HepG2 (cell line): Measurements from ENCODE around the gene ST6GALNAC4. TPM values are rescaled to one million over a fixed set of nuclear protein-coding genes. Genes with fewer than 3 reads are reported as not detected.

Experiments used
- ATF1 ChIP-seq: IDR thresholded peaks from 2 replicates; pipeline ENCODE4 v1.6.1; 2016; ENCODE audit warnings: mild to moderate bottlenecking, control low read depth
- ESRRA ChIP-seq: sonication (generic); formaldehyde crosslinking; IDR thresholded peaks from 2 replicates; pipeline ENCODE4 v1.5.1; 2020; ENCODE audit warnings: mild to moderate bottlenecking, low read depth, missing genetic modification reagents
- HDAC2 ChIP-seq: sonication (generic); formaldehyde crosslinking; IDR thresholded peaks from 2 replicates; pipeline ENCODE4 v1.4.0; 2020; ENCODE audit warnings: missing genetic modification reagents
- KMT2A ChIP-seq: sonication (generic); formaldehyde crosslinking; IDR thresholded peaks from 2 replicates; pipeline ENCODE4 v1.4.0; 2020; ENCODE audit warnings: missing genetic modification reagents
- MAFF ChIP-seq: IDR thresholded peaks from 2 replicates; pipeline ENCODE4 v1.6.1; 2011; ENCODE audit warnings: low read depth, low read length, improper control_type of control experiment
- NCOA5 ChIP-seq: sonication (generic); formaldehyde crosslinking; IDR thresholded peaks from 2 replicates; pipeline ENCODE4 v1.4.0; 2020; ENCODE audit warnings: missing genetic modification reagents
- NR2F2 ChIP-seq: IDR thresholded peaks from 2 replicates; pipeline ENCODE4 v1.6.1; 2012; ENCODE audit warnings: low read depth, inconsistent platforms, borderline replicate concordance
- TCF7 ChIP-seq: sonication (generic); IDR thresholded peaks from 2 replicates; pipeline ENCODE4 v1.6.1; 2016; ENCODE audit warnings: antibody characterized with exemption, low read depth
- ZNF10 ChIP-seq: sonication (generic); formaldehyde crosslinking; IDR thresholded peaks from 2 replicates; pipeline ENCODE4 v1.4.0; 2020; ENCODE audit warnings: mild to moderate bottlenecking, low read depth, missing genetic modification reagents, borderline replicate concordance
- ZNF251 ChIP-seq: sonication (generic); formaldehyde crosslinking; IDR thresholded peaks from 2 replicates; pipeline ENCODE4 v1.9.0; 2021; ENCODE audit warnings: mild to moderate bottlenecking, missing genetic modification reagents
- ZNF430 ChIP-seq: sonication (generic); formaldehyde crosslinking; IDR thresholded peaks from 2 replicates; pipeline ENCODE4 v1.9.0; 2021; ENCODE audit warnings: mild to moderate bottlenecking, missing genetic modification reagents
- ZNF484 ChIP-seq: sonication (generic); formaldehyde crosslinking; IDR thresholded peaks from 2 replicates; pipeline ENCODE4 v1.5.1; 2020; ENCODE audit warnings: mild to moderate bottlenecking, low read depth, missing genetic modification reagents, borderline replicate concordance
- ZNF605 ChIP-seq: sonication (generic); formaldehyde crosslinking; IDR thresholded peaks from 2 replicates; pipeline ENCODE4 v1.8.0; 2022; ENCODE audit warnings: mild to moderate bottlenecking, missing genetic modification reagents
- ZNF670 ChIP-seq: sonication (generic); formaldehyde crosslinking; IDR thresholded peaks from 2 replicates; pipeline ENCODE4 v1.8.0; 2022; ENCODE audit warnings: mild to moderate bottlenecking, missing genetic modification reagents, borderline replicate concordance
- ZNF792 ChIP-seq: IDR thresholded peaks from 2 replicates; pipeline ENCODE4 v1.6.1; 2016
- ZNF850 ChIP-seq: sonication (generic); formaldehyde crosslinking; conservative IDR thresholded peaks from 2 replicates; pipeline ENCODE4 v1.9.0; 2021; ENCODE audit warnings: mild to moderate bottlenecking, missing genetic modification reagents
- ZSCAN31 ChIP-seq: sonication (generic); formaldehyde crosslinking; IDR thresholded peaks from 2 replicates; pipeline ENCODE4 v1.5.0; 2020; ENCODE audit warnings: low read depth, mild to moderate bottlenecking, missing genetic modification reagents
- polyA plus RNA-seq, 8 experiments: library from polyadenylated mRNA; depleted of rRNA in 3 of 8; stranded (reverse) in 7 of 8; unstranded in 1 of 8; fragments of >200 nt; fragmentation: Illumina TruSeq in 4 of 8; extraction: Trizol in 4 of 8; gene quantifications; 2 replicates each; pipeline versions ENCODE4 v1.2.1 to v1.2.3, GENCODE V29; 2011 to 2016; ENCODE audit warnings: low read depth in 4 of 8, missing spikeins in 1 of 8, mixed read lengths in 1 of 8; ENCODE audit not compliant: insufficient read depth in 1 of 8
- total RNA-seq, 5 experiments: library from RNA; depleted of rRNA; stranded (reverse); fragments of >200 nt; fragmentation: Illumina TruSeq; extraction: Trizol; gene quantifications; 2 replicates each; pipeline ENCODE4 v1.2.3, GENCODE V29; 2016; ENCODE audit warnings: low read depth in 1 of 5
- TF ChIP-seq, protein P1 (sequence below): sonication (generic); formaldehyde crosslinking; conservative IDR thresholded peaks from 2 replicates; pipeline ENCODE4 v1.4.0; 2020; ENCODE audit warnings: missing genetic modification reagents
- TF ChIP-seq, protein P2 (sequence below): sonication (generic); formaldehyde crosslinking; IDR thresholded peaks from 2 replicates; pipeline ENCODE4 v1.4.0; 2020; ENCODE audit warnings: missing genetic modification reagents
- TF ChIP-seq, protein P3 (sequence below), 2 experiments: sonication (generic) in 1 of 2; formaldehyde crosslinking in 1 of 2; IDR thresholded peaks; 2 replicates each; pipeline versions ENCODE4 v1.6.1 to v1.9.0; 2014 to 2022; ENCODE audit warnings: antibody characterized with exemption in 1 of 2, borderline replicate concordance in 1 of 2, inconsistent platforms in 1 of 2, low read depth in 1 of 2, missing genetic modification reagents in 1 of 2

The ST6GALNAC4 gene
- total and polyA plus RNA-seq, 2 of the 13 experiments (the other 11 are each of a cell fraction or from before 2014, with no cell fraction given): 18.8 to 27.7 TPM

DNA sequence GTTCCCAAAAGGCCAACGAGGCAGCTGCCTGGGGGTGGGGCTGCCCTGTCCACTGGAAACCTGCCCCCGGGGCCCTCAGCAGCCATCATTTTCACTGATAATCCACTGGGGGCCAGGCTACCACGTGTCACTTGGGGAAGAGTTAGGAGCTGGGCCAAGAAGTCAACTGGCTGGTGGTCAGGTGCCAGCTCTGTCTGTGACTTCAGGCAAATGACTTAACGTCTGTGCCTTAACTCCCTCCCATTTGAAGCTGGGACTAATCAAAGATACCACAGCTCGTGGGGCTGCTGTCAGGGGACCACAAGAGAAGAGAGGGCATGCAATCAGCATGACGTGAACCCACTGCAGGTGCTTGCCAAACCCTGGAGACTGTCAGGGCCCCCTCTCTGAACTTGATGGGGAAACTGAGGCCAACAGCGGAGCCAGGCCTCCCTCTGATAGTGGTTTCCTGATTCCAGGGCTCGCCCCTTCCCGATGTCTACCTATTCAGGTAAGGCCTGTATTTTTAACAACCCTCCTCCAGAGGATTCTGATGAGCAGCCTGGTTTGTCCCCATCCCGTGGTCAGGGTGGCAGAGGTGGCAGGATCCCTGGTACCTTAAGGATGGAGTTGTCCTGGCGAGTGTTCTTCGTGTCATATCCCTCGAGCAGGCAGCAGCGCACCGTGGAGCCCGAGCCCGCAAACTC lies 33.1 kb upstream of the ST6GALNAC4 start (continued):
- TF ChIP-seq, protein P1, sequence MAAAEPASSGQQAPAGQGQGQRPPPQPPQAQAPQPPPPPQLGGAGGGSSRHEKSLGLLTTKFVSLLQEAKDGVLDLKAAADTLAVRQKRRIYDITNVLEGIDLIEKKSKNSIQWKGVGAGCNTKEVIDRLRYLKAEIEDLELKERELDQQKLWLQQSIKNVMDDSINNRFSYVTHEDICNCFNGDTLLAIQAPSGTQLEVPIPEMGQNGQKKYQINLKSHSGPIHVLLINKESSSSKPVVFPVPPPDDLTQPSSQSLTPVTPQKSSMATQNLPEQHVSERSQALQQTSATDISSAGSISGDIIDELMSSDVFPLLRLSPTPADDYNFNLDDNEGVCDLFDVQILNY: no peak
- TF ChIP-seq ZNF792 (CRISPR knock-in tag) (no peak), ZNF605 (CRISPR knock-in tag) (peak; percentile 51; the same call in 1 of the 2 replicates), NCOA5 (no peak), ZNF670 (CRISPR knock-in tag) (no peak), ESRRA (no peak), ZNF10 (CRISPR knock-in tag) (no peak), HDAC2 (CRISPR knock-in tag) (no peak), ZNF484 (peak; percentile 67; the same call in 1 of the 2 replicates), ZNF850 (CRISPR knock-in tag) (no peak), TCF7 (no peak), ZSCAN31 (CRISPR knock-in tag) (no peak), MAFF (no peak), KMT2A (CRISPR knock-in tag) (no peak), NR2F2 (no peak), ATF1 (CRISPR knock-in tag) (no peak), ZNF430 (CRISPR knock-in tag) (0 out of 2 replicates have a peak, but pooled peaks have one; percentile 1), ZNF251 (CRISPR knock-in tag) (no peak)
- TF ChIP-seq, protein P2, sequence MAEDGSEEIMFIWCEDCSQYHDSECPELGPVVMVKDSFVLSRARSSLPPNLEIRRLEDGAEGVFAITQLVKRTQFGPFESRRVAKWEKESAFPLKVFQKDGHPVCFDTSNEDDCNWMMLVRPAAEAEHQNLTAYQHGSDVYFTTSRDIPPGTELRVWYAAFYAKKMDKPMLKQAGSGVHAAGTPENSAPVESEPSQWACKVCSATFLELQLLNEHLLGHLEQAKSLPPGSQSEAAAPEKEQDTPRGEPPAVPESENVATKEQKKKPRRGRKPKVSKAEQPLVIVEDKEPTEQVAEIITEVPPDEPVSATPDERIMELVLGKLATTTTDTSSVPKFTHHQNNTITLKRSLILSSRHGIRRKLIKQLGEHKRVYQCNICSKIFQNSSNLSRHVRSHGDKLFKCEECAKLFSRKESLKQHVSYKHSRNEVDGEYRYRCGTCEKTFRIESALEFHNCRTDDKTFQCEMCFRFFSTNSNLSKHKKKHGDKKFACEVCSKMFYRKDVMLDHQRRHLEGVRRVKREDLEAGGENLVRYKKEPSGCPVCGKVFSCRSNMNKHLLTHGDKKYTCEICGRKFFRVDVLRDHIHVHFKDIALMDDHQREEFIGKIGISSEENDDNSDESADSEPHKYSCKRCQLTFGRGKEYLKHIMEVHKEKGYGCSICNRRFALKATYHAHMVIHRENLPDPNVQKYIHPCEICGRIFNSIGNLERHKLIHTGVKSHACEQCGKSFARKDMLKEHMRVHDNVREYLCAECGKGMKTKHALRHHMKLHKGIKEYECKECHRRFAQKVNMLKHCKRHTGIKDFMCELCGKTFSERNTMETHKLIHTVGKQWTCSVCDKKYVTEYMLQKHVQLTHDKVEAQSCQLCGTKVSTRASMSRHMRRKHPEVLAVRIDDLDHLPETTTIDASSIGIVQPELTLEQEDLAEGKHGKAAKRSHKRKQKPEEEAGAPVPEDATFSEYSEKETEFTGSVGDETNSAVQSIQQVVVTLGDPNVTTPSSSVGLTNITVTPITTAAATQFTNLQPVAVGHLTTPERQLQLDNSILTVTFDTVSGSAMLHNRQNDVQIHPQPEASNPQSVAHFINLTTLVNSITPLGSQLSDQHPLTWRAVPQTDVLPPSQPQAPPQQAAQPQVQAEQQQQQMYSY: no peak
- TF ChIP-seq, protein P3, sequence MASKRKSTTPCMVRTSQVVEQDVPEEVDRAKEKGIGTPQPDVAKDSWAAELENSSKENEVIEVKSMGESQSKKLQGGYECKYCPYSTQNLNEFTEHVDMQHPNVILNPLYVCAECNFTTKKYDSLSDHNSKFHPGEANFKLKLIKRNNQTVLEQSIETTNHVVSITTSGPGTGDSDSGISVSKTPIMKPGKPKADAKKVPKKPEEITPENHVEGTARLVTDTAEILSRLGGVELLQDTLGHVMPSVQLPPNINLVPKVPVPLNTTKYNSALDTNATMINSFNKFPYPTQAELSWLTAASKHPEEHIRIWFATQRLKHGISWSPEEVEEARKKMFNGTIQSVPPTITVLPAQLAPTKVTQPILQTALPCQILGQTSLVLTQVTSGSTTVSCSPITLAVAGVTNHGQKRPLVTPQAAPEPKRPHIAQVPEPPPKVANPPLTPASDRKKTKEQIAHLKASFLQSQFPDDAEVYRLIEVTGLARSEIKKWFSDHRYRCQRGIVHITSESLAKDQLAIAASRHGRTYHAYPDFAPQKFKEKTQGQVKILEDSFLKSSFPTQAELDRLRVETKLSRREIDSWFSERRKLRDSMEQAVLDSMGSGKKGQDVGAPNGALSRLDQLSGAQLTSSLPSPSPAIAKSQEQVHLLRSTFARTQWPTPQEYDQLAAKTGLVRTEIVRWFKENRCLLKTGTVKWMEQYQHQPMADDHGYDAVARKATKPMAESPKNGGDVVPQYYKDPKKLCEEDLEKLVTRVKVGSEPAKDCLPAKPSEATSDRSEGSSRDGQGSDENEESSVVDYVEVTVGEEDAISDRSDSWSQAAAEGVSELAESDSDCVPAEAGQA (IDR thresholded peaks at IDR 0.05; ENCODE audit: low read depth): peak; percentile 4; the same call in 1 of the 2 replicates
- TF ChIP-seq, protein P3 (CRISPR knock-in tag; IDR thresholded peaks at IDR 0.05; ENCODE audit: borderline replicate concordance): no peak
